Epithelial cell of proximal tubule (primary cell): ENCODE data around the gene MT1G. TPM values are rescaled to one million over a fixed set of nuclear protein-coding genes. Genes with fewer than 3 reads are reported as not detected.
A peak's percentile ranks its signal among the peaks of the same experiment; 100 is the strongest.
"Not testable (repeated sequence)": the region's sequence is repeated elsewhere in the genome, so short reads cannot be mapped to it uniquely, and the experiment has no call there.

Experiments
- DNase-seq: peaks from one replicate; pipeline ENCODE4 v3.0.0-alpha.2; 2011; ENCODE audit warnings: low read depth
- H3K4me3 ChIP-seq: 2 replicates; pipeline ENCODE4 v1.5.1; 2011; ENCODE audit warnings: low read depth, mild to moderate bottlenecking, low read length
- total RNA-seq: library from RNA; depleted of rRNA; stranded (reverse); fragments of >200 nt; gene quantifications from 2 replicates; pipeline ENCODE4 v1.2.3, GENCODE V29; 2015
- TF ChIP-seq, protein P1 (sequence below): conservative IDR thresholded peaks from 2 replicates; pipeline ENCODE4 v1.5.1; 2012; ENCODE audit warnings: low read depth, mild to moderate bottlenecking, low read length

Gene MT1G
- total RNA-seq, 1 donor from 2014 or later = 1,970 TPM

- no peak for DNase-seq
- H3K4me3 ChIP-seq = peak overlapping the region; percentile 7
- TF ChIP-seq, protein P1, sequence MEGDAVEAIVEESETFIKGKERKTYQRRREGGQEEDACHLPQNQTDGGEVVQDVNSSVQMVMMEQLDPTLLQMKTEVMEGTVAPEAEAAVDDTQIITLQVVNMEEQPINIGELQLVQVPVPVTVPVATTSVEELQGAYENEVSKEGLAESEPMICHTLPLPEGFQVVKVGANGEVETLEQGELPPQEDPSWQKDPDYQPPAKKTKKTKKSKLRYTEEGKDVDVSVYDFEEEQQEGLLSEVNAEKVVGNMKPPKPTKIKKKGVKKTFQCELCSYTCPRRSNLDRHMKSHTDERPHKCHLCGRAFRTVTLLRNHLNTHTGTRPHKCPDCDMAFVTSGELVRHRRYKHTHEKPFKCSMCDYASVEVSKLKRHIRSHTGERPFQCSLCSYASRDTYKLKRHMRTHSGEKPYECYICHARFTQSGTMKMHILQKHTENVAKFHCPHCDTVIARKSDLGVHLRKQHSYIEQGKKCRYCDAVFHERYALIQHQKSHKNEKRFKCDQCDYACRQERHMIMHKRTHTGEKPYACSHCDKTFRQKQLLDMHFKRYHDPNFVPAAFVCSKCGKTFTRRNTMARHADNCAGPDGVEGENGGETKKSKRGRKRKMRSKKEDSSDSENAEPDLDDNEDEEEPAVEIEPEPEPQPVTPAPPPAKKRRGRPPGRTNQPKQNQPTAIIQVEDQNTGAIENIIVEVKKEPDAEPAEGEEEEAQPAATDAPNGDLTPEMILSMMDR = no peak
Observed at GRCh38 chr16:56670620-56670934, 2.7 kb upstream of the MT1G start.

DNA sequence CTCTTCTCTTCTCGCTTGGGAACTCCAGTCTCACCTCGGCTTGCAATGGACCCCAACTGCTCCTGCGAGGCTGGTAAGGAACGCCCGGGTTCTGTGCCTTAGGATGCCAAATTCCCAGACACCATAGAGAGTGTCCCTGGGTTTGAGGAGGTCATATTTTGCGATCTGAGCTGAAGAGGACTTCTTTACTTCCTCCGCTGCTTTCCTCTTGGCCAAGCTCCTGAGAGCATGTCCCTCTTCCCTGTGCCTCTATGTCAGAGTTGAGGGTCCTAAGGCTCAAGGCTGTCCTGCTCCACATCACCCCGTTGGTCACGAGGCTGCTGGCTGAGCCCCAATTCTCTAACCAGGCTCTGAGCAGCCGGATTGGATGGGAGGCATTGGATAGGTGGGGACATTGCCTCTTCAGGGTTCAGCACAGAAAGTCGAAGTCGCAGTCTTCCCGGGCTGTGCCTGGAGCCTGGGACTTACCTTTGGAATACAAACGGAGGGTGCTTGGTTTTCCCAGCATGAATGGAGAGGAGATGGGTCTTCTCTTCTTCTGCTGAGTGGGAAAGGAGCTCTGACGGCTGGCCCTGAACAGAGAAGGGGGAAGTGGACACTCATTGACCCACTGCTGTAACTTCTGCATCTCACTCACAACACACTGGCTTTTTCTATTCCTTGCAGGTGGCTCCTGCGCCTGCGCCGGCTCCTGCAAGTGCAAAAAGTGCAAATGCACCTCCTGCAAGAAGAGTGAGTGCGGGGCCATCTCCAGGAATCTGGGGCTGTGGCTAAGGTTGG, 2.2 kb upstream of the MT1G start:
- peak overlapping the region; percentile 7 for H3K4me3 ChIP-seq
- TF ChIP-seq, protein P1 = no peak
- no peak for DNase-seq

DNA sequence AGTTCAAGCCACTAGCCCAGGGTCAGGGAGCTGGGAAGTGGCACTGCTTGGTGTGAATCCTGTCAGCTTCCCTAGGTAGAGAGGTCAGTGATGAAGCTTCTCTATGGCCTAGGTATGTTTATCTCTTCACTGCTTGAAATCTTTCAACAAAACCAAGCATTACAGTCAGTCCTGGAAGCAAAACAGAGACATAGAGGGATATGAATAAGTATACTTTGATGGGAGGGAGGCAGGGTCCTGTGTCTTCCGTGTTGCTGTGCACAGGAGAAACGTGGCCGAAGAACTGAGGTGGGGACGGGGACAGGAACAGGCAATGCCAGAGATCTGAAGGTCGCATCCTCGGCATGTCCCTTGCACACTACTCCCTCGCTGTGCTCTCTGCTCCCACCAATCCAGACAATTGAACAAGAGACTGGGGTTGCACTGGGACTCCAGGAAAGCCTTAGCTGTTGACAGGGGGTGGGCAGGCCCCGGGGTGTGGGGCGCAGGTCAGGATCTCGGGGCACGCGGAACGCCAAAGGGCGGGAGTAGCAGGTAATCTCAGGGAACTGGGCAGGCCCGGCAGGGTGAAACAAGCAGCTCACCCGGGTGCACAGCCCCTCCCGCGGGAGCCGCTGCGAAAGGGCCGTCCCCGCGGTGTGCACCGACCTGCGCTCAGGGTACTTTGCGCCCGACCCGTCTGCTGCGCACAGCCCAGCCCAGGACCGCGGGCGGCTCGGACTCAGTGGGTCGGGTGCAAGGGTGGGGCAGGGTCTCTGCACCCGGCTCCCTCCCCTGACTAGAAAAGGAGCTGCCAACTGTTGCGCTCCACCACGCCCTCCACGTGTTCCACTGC, 1.4 kb upstream of the MT1G start, which contains the start of gene MT1H:
MT1H (plus strand) TSS at position 810 of the 835 bp plus-strand sequence. CDS start 71 bp downstream, outside the sequence.
- no peak for DNase-seq
- TF ChIP-seq, protein P1 = no peak
- peak within 1 kb of the TSS; percentile 7 for H3K4me3 ChIP-seq

DNA sequence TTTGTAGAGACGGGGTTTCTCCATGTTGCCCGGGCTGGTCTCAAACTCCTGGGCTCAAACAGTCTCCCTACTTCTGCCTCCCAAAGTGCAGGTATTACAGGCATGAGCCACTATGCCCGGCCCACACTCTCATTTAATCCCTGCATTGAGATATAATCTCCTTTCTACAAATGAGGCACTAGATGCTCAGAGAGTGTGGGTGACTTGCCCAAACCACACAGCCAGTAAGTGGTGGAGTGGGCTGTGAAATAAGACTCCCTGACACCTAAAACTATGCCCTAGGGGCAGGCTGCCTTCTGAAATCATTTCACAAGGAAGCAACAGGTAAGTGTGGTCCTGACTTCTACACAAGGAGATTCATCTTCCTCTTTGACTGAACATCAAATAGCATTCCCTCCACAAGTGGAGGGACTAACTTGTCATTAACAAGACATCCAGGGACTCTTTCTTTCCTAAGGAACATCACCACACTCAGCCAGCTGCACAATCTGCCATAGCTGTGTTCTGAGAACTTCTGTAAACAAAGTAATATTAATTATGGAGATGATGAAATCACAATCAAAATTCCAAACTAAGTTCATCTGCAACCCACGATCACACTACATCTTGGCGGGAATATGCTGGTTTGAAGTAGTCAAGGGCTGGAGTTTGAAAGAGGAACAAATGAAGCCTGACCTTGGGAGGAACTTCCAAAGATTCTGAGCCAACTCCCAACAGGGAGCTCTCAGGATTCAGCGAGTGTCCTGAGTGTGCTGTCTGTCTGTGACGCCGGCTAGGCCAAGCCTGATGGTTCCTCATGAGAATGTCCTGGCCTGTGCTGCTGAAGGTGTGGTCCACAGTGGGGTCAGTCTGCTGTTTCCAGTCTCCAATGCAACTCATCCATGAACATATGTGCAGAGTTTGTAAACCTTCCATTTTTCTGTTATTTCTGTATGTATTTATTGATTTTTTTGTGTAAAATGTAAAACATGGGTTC, 2.3 kb downstream of the MT1G start:
- H3K4me3 ChIP-seq, DNase-seq: not testable (repeated sequence)

DNA sequence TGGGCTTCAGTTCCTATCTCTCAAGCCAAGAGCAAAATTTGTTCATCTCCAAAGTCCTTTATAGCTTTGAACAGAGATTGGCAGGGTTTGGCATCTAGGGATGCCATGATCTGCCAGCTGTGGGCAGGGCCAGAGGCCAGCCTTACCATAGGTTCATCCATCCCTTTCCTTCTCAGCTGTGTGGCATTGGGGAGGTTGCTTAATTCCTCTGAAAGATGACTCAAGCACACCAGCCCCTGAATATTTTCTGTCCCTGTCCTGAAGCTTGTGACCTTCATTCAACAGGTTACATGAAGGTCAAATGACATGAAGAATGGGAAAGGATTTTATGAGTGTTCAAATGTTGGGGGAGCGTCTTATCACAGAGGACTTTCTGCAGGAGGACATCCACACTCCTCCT, 3.4 kb downstream of the MT1G start:
- no peak for DNase-seq
- H3K4me3 ChIP-seq = no peak overlapping the region
- TF ChIP-seq, protein P1 = no peak

GRCh38 chr16:56662357-56663354, 5.2 kb downstream of the MT1G start:
- TF ChIP-seq, protein P1 = no peak

More at GRCh38 chr16:56662357-56663354, 5.2 kb downstream of the MT1G start:
- no peak for DNase-seq
- no peak overlapping the region for H3K4me3 ChIP-seq
